CD4-positive, alpha-beta T cell treated with Interleukin-1 beta for 1 hour (primary cell): ENCODE measurements around the gene PUM2.

ENCODE experiments used
- DNase-seq, 2 donors: peaks; one replicate each; pipeline ENCODE4 v3.0.0-alpha.2; 2020 to 2022

Gene PUM2

DNA sequence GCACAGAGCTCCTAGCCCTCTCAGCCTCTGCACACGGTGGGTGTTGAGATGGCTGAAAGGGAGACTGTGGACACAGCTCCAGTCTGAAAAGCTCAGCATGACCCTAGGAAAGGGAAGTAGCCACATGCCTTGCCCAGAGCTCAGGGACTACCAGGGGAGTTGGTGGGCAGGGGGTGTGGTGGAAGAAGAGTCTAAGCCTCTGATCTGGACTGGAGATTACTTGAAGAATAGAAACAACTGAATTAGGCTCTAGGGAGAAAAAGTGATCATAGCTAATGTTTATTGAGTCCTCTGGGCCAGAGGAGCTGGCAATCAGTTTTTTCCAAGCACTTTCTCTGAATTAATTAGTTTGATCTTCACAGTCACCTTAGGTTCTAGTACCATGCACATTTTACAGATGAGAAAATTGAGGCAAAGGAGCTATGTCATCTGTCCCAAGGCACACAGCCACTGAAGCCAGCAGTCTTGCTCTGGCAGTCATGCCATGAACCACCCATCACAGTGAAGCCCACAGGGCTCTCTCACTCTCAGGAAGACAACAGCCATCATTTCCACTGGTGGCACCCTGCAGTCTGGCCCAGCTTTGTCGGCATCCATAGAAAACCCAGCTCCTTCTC is 136.0 kb downstream of the PUM2 start:
- DNase-seq = no peak

DNA sequence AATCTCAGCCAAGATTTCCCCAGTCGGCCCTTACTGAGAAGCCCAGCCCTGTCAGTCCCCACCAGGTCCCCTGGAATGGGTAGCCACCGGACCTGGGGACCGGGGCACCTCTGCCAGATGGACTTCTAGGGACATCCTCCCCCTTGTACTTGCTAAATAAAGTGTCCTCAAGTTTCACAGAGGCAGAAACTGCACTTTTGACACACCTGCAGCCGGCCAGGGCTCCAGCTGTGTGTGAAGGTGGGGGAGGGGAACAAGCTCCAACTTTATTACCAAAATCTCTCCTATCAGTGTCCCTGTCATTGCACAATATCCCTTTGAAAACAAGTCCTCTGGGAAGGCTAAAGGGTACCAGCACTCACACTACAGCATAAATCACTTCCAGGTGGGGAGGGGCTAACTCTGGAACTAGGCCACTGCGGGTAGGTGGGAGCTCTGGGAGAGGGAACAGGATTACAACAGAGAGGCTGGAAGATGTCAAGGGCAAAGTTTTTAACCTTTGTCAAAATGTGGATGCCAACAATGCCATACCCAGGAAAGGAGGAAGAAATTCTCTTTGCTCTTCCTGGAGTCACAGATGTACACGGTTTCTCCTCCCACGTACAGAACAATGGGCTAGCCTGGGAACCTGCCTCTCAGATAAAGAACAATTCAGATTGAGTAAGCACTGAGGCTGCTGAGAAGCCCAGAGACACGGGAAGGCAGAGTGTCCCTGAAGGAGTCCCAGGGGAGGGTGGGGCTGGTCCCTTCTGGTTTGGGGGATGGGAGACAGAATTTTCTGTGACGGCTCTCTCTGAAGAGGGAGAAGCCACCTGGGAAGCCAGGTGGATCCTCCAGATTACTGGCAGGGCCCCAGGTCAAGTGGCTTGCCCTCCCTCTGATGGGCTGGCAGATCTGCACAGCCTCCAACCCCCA is 136.7 kb downstream of the PUM2 start:
- DNase-seq = no peak

DNA sequence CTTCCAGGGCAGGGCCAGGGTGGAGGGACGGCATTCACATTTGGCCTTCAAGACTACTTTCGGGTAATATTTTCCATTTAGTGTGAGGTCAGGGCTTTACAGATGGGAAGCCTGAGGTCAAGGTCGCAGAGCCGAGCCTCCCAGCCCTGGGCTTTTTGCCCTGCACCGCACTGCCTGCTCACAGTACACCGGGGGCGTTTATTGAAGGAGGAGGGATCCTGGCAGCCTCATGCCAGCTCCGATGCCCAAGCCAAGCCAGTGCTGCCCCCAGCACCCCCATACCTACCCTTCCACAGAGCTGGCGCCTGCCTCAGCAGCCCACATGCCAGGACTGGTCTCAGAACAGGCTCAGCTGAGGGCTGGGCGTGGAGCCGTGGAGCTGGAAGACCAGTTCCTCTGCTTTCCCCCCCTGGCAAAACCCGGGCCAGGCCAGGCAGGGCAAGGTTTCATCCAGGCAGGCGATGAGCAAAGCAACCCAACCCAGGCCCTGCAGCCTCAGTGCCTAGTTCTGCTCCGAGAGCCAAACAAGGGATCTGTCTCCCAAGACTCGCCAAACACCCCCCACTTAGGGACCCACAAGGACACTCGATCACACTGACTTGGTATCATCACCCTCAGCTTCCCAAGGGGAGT is 137.7 kb downstream of the PUM2 start:
- DNase-seq = no peak

DNA sequence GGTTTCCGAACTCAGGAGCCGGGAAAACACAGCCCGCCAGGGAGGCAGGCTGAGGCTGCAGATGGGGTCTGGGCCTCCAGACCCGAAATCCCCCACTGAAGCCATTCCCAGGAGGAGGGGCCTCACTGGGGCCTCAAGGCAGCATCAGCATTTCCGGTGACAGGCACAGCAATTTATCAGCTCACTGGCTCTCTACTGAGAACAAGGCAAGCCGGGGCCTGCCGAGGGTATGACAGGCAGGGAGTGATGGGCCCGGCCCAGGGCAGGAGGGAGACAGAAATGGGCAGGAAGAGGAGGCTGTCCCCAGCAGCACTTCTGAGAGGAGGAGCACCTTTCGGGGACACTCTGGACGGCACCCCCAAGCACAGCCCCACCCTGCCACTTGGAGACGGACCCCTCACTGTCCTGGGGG is 138.2 kb downstream of the PUM2 start:
- DNase-seq = no peak

DNA sequence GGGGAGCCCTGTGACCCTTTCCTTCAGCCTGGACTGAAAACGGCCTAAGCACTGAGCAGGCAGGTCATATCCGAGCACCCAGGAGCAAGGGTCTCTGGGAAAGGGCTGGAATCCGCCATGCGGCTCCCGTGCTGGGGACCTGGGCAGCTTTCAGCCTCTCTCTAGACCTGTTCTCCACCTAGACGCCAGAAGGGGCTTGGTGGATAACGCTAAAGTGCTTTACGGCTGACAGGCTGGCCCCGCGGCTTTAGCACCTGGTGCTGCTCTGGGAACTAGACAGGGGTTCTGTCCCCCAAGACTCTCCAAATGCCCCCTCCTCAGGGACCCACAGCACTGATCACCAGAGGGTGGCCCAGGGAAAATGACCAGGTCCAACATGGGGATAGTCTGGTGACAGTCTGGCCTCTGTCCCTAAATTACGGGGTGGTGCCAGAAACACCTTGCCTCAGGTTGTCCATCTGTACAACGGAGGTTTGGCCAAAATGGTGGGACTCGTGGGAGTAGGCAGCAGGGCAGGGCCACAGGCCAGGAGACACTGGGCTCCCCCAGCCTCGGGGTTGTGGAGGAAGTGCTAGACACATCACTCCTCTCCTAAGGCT is 138.7 kb downstream of the PUM2 start:
- DNase-seq = no peak

DNA sequence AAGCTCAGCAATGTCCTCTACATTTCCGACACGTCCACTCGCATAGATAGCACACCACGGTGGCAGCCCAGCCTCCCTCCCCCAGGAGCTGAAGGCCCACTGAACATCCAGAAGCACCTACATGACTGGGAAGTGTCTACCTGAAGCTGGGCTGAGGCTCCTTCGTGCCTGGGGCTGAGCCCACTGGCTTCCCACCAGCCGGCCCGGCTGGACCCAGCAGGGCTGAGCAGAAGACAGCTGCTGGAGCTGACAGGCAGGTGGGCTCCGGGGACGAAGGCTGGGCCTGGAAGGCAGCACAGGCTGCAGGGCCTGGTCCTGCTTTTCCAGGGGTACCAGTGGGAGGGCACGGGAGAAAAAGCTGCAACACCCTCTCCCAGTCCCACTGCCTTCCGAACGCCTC is 139.2 kb downstream of the PUM2 start:
- no peak for DNase-seq

DNA sequence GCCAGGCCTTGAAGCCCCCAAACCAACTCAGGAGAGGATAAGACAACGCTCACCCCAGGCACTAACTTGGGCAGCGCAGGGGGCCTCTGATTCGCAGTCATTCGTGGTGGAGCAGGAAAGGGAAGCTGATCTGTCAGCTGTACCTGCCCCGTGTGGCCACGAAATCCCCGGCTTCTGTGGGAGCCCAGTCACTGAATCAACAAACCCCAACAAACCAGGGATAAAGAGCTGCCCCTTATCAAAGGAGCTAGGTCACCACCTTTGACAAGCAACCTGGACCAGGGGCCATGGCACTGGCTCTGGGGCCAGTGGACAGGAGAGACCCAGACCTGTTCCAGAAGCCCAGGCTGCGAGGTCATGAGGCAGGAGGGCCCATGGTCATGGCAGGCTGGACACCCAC is 140.2 kb downstream of the PUM2 start:
- no peak for DNase-seq

DNA sequence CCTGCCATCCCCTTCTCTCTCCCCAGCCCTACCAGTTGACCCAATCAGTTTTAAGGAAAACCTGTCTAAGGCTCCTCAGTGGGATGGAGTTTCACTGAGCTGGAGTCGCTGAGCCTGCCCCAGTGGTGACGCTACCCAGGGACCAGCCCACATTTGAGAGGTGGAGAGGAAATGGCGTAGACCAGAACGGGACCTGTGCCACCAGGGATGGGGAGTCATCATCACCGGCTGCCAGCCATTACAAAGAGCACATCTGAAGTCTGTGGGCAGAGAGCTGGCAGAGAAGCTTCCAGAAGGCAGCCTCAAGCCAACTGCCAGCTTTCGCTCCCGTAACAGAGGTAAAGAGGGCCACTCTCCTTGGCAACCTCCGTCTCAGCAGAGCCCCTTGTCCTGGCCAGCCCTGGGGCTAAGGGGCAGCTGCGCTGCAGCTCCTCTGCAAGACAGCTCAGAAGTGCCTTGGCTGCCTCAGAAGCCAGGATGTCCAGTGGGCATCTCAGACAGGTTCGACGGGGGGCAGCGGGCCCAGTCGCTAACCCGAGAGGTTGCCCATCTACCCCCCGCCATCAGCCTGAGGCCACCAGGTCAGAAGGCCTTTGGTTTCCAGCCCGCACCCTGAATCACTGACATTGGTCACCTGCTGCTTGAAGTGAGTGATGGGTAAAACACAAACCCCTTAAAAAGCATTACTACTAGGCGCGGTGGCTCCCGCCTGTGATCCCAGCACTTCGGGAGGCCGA is 141.1 kb downstream of the PUM2 start:
- DNase-seq = no peak

DNA sequence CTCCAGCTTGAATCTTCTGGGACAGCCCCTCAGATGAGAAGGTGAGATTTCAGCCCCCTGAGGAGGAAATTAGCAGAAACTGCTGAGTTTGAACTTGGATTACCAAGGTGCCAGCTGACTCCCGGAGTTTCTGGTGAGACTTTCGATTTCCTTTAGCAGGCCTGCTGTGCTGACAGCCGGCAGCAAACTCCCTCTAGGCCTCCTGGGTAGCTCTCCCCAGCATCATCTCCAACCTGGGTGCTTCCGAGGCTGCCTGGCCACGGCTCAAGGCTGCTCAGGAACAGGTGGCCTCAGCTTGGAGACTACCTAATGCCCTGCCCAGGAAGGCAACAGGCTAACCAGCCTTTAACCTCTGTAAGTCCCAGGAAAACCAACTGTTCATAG is 142.2 kb downstream of the PUM2 start:
- DNase-seq = no peak

DNA sequence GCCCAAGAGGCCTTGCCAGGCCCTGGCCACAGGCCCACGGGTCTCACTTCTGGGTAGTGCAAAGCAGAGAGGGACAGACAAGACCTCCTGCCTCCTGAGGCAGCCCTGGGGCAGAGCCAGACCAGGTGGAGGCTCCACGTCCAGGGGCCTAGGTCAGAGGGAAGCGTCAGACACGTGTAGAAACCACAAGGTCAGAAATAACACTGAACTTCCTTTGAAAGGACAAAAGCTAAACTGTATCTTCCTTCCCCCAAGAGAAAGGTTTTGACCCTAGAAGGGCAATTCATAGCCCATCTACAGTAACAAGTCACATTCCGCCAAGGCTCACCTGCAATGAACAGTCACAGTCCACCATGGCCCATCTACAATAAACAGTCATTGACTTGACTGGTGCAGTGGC is 143.6 kb downstream of the PUM2 start:
- DNase-seq = no peak

DNA sequence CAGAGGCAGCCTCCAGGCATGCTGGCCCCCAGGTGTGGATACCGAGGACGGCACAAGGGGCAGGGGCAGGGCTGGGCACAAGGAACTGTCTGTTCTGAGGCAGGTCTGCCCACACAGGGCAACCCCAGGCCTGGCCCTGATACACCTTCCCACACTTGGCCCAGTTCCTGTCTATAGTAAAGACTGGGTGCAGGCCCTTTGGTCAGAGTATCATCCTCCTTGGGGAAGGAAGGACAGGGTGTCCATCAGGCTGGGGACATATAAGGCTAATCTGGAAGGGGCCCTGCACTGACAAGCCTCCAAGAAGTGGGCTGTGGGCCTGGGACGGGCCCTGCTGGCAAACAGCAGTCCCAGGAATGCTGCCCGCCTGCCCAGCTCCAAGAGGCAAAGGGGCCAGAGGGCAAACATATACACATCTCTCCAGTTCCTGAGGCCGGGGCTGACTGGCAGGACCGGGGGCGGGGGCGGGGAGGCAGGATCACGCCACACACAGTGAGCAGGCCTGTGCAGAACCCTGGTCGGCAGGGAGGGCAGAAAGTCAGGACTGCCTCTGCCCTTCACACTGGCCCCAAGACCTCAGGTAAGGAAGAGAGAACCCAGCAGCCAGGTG is 144.6 kb downstream of the PUM2 start:
- DNase-seq = no peak

DNA sequence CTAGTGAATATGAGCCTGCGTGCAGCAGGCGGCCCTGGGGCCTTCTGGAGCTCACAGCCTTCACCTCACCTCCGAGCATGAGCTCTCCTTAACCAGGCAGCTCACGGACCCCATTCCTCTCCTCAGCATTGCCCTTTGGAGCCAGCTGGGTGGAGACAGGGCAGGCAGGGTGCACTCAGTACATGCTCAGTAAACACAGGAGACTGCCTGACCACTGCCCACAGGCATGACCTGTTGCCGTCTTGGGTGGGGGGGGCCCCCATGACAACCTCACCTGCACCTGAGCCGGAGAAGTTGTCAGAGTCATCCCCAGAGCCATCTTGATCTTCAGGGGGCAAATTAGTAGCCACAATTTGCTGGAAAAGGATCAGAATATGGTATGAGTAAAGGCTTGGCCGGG is 145.6 kb downstream of the PUM2 start:
- DNase-seq = no peak

DNA sequence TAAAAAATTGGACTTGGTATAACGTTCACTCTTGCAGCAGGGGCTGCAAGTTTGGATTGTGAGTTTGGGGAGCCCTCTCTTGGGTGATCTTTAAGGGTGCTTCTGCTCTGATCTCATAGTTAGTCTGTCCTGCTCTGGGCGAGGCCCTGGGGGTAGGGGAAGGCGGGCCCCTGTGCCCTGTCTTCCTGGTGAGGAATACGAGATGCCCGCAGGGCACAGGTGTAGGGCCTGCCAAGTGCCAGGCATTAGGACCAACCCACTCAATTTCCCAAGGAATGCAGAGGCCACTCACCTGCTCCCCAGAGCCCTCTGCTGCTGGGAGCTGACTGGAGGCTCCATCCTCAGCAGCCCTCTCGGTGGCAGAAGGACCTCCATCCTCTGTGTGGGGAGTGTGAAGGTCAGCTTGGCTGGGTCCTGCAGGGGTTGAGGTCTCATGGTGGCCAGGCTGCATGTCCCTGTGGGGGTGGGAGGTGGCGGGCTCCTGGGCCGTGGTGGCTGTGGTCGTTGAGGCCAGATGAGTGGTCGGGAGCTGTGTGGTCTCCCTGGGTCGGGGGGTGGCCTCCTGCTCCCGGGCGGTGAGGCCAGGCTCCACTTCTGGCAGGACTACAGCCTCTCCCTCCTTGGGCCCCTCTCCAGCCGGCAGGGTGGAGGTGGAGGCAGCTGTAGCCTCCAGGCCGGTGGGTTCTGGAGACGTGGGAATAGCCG is 147.0 kb downstream of the PUM2 start:
- DNase-seq = no peak

DNA sequence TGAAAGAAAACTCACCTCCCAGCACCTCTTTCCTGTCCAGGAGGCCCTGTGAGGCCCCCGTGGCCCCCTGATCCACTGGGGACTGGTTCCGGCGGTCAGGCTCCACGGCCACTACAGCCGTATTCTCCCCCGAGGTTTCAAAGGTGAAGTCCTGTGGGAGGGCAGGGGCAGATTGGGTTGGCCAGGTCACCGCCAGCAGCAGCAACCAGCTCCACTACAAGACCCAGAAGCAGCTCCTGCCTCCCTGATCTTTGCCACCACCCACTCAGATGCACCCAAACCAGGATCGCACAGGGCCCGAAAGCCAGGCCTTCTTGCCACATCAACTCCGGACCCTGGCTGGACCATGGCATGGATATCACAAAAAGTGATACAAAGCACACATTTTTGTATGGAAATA is 147.6 kb downstream of the PUM2 start:
- no peak for DNase-seq

DNA sequence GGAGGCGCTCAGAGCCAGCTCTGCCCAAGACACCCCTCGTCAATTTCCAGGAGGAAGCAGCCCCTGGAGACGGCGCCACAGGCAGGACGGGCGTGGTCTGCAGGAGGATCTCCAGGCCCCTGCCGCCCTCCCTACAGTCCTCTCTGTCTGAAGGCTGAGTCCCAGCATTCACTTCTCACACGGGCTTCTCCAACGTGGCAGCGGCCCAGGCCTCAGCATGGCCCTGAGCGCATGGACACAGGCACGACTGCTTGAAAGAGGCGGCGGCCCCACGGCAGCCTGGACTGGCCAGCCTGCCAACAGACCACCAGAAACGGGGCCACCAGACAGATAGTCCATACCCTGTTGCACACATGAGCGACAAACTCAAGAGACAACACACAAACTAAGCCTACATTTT is 149.0 kb downstream of the PUM2 start:
- DNase-seq = no peak

DNA sequence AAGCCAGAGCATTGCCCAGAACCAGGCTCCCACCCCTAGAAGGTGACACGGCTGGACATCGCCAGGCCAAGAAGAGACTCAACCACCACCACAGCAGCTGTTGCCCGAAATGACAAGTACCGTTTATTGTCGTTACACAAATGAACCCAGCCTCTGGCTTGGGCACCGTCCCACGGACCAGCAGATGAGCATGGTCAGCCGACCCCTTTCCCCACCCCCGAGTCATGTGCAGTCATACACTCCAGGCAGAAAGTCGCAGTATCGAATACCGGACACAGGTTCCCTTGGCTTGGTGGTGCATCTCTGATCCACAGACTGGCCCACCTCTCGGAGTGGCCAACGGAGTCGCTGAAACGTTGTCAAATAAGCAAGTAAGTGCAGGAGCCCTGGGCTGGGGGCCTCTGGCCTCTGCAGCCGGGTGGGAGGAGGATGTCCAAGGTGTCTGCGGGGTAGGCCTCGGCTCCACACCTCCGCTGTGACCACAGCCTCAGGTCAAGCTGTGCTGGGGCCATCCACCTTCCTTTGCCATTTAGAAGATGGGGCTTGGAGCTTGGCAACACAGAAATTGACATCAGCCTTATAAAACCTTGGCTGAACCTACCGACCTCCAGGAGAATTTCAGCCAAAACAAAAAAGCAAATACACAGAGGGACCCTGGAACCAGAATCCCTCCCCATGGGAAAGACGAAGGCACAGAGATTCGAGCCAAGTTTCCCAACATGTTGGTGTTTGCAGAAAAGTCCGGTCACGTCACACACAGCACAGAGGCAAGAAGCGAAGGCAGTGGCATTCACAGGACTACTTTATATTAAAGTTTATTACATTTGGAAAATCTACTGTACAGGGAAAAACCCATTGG is 149.7 kb downstream of the PUM2 start:
- no peak for DNase-seq

DNA sequence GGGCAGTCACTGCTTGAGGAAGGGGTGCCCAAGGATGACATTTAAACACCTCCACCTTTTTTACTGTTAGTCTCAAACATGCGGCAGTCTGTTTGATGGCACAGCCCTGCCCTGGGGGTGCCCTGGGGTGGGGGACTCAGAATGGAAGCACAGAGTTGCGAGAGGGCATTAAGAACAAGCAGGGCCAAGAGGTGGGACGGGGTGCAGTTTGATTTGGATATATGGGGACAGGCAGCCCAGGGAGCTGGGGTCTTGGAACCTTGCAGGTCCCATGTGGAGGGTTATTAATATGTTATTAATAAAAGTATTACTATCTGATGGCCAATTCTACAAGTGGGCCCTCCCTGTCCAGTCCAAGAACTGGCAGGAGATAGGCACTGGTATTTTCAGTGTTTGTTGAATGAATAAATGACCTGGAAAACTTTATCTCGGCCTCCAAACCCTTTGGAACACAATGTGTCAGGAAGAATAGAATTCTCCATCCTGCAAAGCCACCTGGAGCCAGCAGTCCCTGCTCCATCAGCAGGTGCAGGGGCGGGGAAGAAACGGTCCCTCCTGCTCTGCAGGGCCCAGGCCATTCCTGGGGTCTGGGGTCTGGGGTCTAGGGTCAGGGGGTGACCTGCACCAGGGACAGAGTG is 150.9 kb downstream of the PUM2 start:
- DNase-seq = no peak

DNA sequence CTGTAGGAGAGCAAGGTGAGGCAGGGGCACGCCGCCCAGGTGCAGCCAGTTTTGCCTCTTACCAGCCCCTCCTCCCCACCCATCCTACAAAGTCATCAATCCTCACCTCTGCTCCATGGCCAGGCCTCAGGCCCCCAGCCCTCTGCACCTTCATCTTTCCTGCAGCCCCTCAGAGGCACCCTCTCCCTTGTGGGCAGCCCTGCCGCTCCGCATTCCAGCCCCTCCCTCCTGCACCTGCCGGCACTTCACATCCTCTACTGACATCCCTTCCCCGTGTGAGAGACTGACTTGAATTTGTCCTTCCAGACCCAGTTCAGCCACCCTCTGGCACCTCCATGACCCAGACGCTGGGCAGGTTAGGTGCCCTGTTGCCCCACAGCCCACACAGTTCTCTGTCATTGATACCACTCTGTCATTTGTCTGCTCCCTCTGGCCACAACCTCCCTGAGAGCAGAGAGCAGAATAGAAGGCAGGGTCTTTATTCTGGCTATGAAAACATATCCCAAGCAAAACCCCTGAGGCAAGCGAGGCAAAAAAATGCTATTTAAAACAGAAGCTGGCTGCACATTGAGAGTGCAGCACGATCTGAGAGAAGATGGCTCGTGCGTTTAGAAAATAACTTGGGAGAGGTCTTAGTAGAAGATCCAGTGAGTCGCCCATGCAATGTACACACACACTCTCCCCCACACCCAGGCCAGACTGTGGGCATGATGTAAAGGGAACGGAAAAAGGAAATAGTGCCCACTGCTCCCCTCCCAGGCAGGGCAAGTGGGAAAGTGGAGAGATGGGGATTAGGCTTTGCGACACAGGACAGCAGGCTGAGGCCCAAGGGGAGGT is 151.6 kb downstream of the PUM2 start:
- no peak for DNase-seq
